Kidney epithelial cell (primary cell): ENCODE results near the gene EHBP1. TPM values are rescaled to one million over a fixed set of nuclear protein-coding genes. Genes with fewer than 3 reads are reported as not detected.

Experiments
- DNase-seq: peaks from one replicate; pipeline ENCODE4 v3.0.0-alpha.2; 2010; ENCODE audit warnings: low read depth
- H3K27me3 ChIP-seq: 2 replicates; pipeline ENCODE4 v1.6.0; 2011; ENCODE audit warnings: low read length; ENCODE audit not compliant: control insufficient read depth, insufficient read depth
- H3K36me3 ChIP-seq: 2 replicates; pipeline ENCODE4 v1.5.1; 2011; ENCODE audit warnings: low read length; ENCODE audit not compliant: control insufficient read depth, insufficient read depth
- H3K4me3 ChIP-seq: 2 replicates; pipeline ENCODE4 v1.5.1; 2011; ENCODE audit warnings: low read depth, mild to moderate bottlenecking, control low read depth, low read length
- total RNA-seq: library from RNA; depleted of rRNA; stranded (reverse); fragments of >200 nt; gene quantifications from 2 replicates; pipeline ENCODE4 v1.2.3, GENCODE V29; 2015
- TF ChIP-seq, protein P1 (sequence below): IDR thresholded peaks from 2 replicates; pipeline ENCODE4 v1.5.1; 2011; ENCODE audit warnings: mild to moderate bottlenecking, moderate library complexity, low read length, control low read depth, inconsistent platforms; ENCODE audit not compliant: insufficient read depth, poor library complexity, severe bottlenecking

The EHBP1 gene
- total RNA-seq, 1 donor from 2014 or later: 22.9 TPM

DNA sequence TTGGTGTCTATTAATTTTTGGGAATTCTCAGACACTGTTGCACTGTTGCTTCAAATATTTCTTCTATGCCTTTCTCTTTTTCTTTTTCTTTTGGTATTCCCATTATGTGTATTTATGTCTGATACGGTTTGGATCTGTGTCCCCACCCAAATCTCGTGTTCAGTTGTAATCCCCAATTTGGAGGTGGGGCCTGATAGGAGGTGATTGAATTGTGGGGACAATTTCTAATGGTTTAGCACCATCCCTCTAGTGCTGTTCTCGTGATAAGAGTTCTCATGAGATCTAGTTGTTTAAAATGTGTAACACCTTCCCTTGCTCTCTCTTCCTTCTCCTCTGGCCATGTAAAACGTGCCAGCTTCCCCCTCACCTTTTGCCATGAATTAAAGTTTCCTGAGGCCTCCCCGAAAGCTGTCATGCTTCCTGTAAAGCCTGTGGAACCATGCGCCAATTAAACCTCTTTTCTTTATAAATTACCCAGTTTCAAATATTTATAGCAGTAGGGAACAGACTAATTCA, 26.8 kb downstream of the EHBP1 start:
- TF ChIP-seq, protein P1, sequence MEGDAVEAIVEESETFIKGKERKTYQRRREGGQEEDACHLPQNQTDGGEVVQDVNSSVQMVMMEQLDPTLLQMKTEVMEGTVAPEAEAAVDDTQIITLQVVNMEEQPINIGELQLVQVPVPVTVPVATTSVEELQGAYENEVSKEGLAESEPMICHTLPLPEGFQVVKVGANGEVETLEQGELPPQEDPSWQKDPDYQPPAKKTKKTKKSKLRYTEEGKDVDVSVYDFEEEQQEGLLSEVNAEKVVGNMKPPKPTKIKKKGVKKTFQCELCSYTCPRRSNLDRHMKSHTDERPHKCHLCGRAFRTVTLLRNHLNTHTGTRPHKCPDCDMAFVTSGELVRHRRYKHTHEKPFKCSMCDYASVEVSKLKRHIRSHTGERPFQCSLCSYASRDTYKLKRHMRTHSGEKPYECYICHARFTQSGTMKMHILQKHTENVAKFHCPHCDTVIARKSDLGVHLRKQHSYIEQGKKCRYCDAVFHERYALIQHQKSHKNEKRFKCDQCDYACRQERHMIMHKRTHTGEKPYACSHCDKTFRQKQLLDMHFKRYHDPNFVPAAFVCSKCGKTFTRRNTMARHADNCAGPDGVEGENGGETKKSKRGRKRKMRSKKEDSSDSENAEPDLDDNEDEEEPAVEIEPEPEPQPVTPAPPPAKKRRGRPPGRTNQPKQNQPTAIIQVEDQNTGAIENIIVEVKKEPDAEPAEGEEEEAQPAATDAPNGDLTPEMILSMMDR: no peak
- Histone ChIP-seq H3K27me3 (no peaks in the 10 kb centered on the region), H3K4me3 (no peak overlapping the region), H3K36me3 (no peaks in the 10 kb centered on the region)
- DNase-seq: no peak

DNA sequence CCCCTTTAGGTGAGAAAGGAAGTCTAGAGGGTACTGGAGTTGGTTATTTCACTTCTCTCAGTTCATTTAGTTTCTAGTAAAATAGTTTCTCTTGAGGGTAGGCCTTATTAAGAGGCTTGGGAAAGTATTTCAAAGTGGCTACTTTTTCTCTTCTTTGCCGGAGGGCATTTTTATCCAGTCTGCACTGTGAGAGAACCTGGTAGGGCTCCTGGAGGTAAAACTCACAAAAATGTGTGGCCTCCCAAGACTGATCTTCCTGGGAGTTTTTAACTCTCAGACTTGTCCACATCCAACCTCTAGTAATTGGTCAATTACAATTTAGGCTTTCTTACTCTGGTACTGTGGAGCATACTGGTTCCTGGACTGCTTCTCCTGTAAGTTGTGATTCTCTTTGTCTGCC, 28.0 kb downstream of the EHBP1 start:
- TF ChIP-seq, protein P1: no peak
- Histone ChIP-seq H3K27me3 (no peaks in the 10 kb centered on the region), H3K36me3 (no peaks in the 10 kb centered on the region), H3K4me3 (no peak overlapping the region)
- no peak for DNase-seq

DNA sequence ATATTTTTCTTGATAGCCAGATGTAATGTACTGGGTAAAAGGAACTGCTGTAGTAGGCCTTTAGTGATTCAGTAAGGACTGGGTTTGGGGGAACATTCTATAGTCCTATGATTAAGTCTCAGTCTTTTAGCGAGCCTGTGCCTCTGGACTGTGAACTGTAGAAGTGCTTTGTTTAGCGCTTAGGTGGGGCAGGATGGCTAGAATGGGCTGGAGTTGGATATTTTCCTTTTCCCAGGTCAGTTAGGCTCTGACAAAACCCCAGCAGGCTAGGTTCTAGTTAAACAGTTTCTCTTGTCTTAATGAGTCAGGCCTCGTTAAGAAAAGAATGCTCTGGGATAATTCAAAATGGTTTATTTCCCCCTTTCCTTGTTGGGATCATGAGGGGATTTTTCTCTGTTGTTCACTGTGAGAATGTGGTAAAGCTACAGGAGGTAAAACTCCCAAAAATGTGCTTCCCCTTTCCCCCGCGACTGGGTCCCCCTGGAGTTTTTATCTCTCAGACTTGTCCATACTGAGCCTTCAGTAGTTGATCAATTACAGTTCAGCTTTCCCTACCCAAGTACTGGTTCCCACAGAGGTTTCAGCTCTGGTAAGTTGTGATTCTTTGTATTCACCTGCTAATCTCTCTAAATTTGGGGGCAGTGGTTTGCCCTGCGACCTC, 31.5 kb downstream of the EHBP1 start:
- TF ChIP-seq, protein P1: no peak
- Histone ChIP-seq H3K4me3 (no peak overlapping the region), H3K27me3 (no peaks in the 10 kb centered on the region), H3K36me3 (no peaks in the 10 kb centered on the region)
- peak; percentile 9 for DNase-seq

DNA sequence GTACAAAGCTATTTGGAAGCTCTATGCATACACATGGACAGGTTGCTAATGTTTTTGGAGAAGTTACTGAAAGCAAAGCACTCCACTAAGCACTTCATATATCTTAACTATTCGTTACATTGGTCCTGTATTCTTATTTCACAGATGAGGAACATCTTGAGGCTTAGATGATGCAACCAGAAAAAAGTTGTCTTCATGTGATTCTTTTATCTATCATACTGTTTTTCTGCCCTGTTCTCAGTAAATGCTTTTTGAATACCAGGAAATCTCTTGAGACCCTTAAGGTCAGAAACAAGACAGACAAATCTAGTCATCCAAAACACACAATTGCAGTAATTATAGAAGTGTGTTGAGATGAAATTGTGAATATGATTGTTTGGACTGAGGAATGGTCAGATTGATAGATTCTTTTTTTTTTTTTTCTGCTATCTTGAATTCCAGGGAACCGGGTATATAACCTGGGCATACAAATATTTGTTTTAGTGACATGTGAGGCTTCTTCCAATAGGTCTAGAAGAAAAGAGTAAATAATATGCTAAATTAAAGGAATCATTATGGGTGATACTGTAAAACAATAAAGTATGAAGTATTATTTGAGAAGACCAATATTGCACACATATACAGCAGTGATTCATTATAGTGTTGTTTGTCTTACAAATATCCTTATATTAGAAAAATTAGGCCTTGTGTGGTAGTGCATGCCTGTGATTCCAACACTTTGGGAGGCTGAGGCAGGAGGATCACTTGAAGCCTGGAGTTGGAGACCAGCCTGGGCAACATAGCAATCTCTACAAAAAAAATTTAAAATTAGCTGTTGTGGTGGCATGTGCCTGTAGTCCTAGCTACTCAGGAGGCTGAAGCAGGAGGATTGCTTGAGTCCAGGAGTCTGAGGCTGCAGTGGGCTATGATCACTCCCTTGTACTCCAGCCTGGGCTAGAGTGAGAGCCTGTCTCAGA, 33.7 kb downstream of the EHBP1 start:
- DNase-seq: no peak
- Histone ChIP-seq H3K4me3 (no peak overlapping the region), H3K27me3 (no peaks in the 10 kb centered on the region), H3K36me3 (no peaks in the 10 kb centered on the region)
- TF ChIP-seq, protein P1: no peak

DNA sequence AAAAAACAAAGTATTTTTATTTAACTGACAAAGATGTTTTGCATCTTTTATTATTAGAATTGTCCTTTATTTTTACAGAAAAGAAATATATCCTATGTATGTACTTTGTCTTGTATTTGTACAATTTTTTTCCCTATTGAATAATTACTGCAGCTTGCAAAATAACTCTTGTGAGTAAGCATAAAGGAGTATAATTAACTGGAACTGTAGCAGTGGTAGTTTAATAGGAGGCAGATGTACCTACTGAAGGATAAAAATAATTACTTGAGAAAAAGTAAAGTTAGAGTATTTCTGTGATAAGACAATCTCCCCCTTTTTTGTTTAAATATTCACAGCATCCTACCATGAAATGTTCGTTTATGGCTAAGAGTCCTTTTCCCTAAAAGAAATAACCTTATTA, 34.7 kb downstream of the EHBP1 start:
- no peak overlapping the region for H3K4me3 ChIP-seq
- no peak for DNase-seq
- H3K36me3 ChIP-seq: no peaks in the 10 kb centered on the region
- H3K27me3 ChIP-seq: no peaks in the 10 kb centered on the region
- TF ChIP-seq, protein P1: no peak
